COR-L47 (cell line): ENCODE data around the gene SPRYD3.

Source experiments
- DNase-seq: peaks from one replicate; lab custom pipeline; 2025; lab: John Stamatoyannopoulos, UW

The SPRYD3 gene

GRCh38 chr12:53025250-53025649 is 53.9 kb downstream of the SPRYD3 start:
- no peak for DNase-seq

GRCh38 chr12:53014709-53015108 is 64.5 kb downstream of the SPRYD3 start:
- no peak for DNase-seq
